K562 (cell line): ENCODE results near the gene IL1R1.

Experiments
- EZH2 ChIP-seq: IDR thresholded peaks from 2 replicates; pipeline ENCODE4 v1.6.1; 2012; ENCODE audit warnings: low read depth, mild to moderate bottlenecking, inconsistent platforms, low read length, borderline replicate concordance
- LEF1 ChIP-seq: fragments of 450-650 bp; IDR thresholded peaks from 2 replicates; pipeline ENCODE4 v1.6.1; 2016; ENCODE audit warnings: mild to moderate bottlenecking
- MYNN ChIP-seq, 2 experiments: sonication (generic); formaldehyde crosslinking in 1 of 2; IDR thresholded peaks; 2 replicates each; pipeline versions ENCODE4 v1.5.0 to v1.6.1; 2016 to 2020; ENCODE audit warnings: antibody characterized with exemption in 1 of 2, missing genetic modification reagents in 1 of 2
- POLR2A ChIP-seq: fragments of 450-650 bp; conservative IDR thresholded peaks from 2 replicates; pipeline ENCODE4 v1.6.1; 2016
- ZNF766 ChIP-seq: fragments of 200-800 bp; sonication (Bioruptor generic); conservative IDR thresholded peaks from 2 replicates; pipeline ENCODE4 v1.6.1; 2016; ENCODE audit warnings: missing genetic modification characterization, missing compliant biosample characterization
- TF ChIP-seq, protein P1 (sequence below): fragments of 250-450 bp; sonication (Bioruptor Pico); IDR thresholded peaks from 2 replicates; pipeline ENCODE4 v1.5.0; 2020; ENCODE audit warnings: mild to moderate bottlenecking
- TF ChIP-seq, protein P2 (sequence below), 3 experiments: IDR thresholded peaks in 2 of 3; conservative IDR thresholded peaks in 1 of 3; 2 replicates each; pipeline ENCODE4 v1.5.1; 2011 to 2012; ENCODE audit warnings: low read length in 3 of 3, mild to moderate bottlenecking in 3 of 3, control low read depth in 2 of 3, improper control_type of control experiment in 1 of 3, inconsistent platforms in 1 of 3, low read depth in 1 of 3, mixed read lengths in 1 of 3, moderate library complexity in 1 of 3; ENCODE audit not compliant: insufficient read depth in 2 of 3

DNA sequence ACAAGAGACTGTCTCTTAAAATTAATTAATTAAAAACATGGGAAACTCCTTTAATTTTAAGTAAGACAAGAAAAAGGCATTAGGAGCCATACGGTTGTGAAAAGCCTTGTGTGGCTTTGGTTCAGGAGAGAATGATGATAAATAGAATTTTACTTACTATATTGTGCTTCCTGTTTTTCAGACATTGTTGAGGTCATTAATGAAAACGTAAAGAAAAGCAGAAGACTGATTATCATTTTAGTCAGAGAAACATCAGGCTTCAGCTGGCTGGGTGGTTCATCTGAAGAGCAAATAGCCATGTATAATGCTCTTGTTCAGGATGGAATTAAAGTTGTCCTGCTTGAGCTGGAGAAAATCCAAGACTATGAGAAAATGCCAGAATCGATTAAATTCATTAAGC is 33.6 kb downstream of the IL1R1 start:
- TF ChIP-seq EZH2 (no peak), POLR2A (no peak), LEF1 (no peak), MYNN (IDR thresholded peaks at IDR 0.05) (no peak), MYNN (CRISPR knock-in tag; IDR thresholded peaks at IDR 0.05) (no peak), ZNF766 (CRISPR knock-in tag) (no peak)
- TF ChIP-seq, protein P1, sequence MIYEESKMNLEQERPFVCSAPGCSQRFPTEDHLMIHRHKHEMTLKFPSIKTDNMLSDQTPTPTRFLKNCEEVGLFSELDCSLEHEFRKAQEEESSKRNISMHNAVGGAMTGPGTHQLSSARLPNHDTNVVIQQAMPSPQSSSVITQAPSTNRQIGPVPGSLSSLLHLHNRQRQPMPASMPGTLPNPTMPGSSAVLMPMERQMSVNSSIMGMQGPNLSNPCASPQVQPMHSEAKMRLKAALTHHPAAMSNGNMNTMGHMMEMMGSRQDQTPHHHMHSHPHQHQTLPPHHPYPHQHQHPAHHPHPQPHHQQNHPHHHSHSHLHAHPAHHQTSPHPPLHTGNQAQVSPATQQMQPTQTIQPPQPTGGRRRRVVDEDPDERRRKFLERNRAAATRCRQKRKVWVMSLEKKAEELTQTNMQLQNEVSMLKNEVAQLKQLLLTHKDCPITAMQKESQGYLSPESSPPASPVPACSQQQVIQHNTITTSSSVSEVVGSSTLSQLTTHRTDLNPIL (CRISPR knock-in tag), result no peak
- TF ChIP-seq, protein P2, sequence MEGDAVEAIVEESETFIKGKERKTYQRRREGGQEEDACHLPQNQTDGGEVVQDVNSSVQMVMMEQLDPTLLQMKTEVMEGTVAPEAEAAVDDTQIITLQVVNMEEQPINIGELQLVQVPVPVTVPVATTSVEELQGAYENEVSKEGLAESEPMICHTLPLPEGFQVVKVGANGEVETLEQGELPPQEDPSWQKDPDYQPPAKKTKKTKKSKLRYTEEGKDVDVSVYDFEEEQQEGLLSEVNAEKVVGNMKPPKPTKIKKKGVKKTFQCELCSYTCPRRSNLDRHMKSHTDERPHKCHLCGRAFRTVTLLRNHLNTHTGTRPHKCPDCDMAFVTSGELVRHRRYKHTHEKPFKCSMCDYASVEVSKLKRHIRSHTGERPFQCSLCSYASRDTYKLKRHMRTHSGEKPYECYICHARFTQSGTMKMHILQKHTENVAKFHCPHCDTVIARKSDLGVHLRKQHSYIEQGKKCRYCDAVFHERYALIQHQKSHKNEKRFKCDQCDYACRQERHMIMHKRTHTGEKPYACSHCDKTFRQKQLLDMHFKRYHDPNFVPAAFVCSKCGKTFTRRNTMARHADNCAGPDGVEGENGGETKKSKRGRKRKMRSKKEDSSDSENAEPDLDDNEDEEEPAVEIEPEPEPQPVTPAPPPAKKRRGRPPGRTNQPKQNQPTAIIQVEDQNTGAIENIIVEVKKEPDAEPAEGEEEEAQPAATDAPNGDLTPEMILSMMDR (IDR thresholded peaks at IDR 0.05 in 2 of 3, conservative IDR thresholded peaks at IDR 0.05 in 1 of 3; ENCODE audit: insufficient read depth in 2 of 3, low read depth in 1 of 3, low read length in 3 of 3), result no peak
